GM19397 (cell line): ENCODE measurements around the gene DNAJB2.
"Not testable (repeated sequence)": the region's sequence is repeated elsewhere in the genome, so short reads cannot be mapped to it uniquely, and the experiment has no call there.

Experiments used
- ATAC-seq: cut with Tn5 transposase; IDR thresholded peaks from one replicate; pipeline ENCODE4 v1.9.1; 2021; ENCODE audit warnings: mild to moderate bottlenecking, moderate library complexity; ENCODE audit not compliant: unreplicated experiment

The DNAJB2 gene

GRCh38 chr2:219298759-219299371 is 19.7 kb downstream of the DNAJB2 start:
- ATAC-seq = no peak

GRCh38 chr2:219299372-219299760 is 20.2 kb downstream of the DNAJB2 start:
- no peak for ATAC-seq

GRCh38 chr2:219300022-219300421 is 20.9 kb downstream of the DNAJB2 start:
- no peak for ATAC-seq

- no peak for ATAC-seq
Measured at GRCh38 chr2:219302412-219302968, 23.3 kb downstream of the DNAJB2 start.

GRCh38 chr2:219304223-219304622 is 25.1 kb downstream of the DNAJB2 start:
- ATAC-seq = no peak

- no peak for ATAC-seq
Measured at GRCh38 chr2:219306047-219306446, 26.9 kb downstream of the DNAJB2 start.

GRCh38 chr2:219308142-219309101 is 29.3 kb downstream of the DNAJB2 start:
- ATAC-seq = no peak

- no peak for ATAC-seq
Measured at GRCh38 chr2:219309278-219309677, 30.1 kb downstream of the DNAJB2 start, which contains the start of gene PTPRN. Gene PTPRN (minus strand): TSS chr2:219309401. CDS start chr2:219309332, 69 bp downstream.

GRCh38 chr2:219312683-219313263 is 33.6 kb downstream of the DNAJB2 start:
- ATAC-seq = not testable (repeated sequence)

GRCh38 chr2:219314804-219315468 is 35.8 kb downstream of the DNAJB2 start:
- no peak for ATAC-seq

GRCh38 chr2:219323434-219323833 is 44.3 kb downstream of the DNAJB2 start:
- ATAC-seq = no peak

- no peak for ATAC-seq
Measured at GRCh38 chr2:219325136-219325535, 46.0 kb downstream of the DNAJB2 start.

GRCh38 chr2:219325657-219326315 is 46.6 kb downstream of the DNAJB2 start:
- no peak for ATAC-seq

- ATAC-seq = no peak
Measured at GRCh38 chr2:219327719-219328118, 48.6 kb downstream of the DNAJB2 start.

- ATAC-seq = no peak
Measured at GRCh38 chr2:219331560-219332213, 52.5 kb downstream of the DNAJB2 start.

- ATAC-seq = no peak
Measured at GRCh38 chr2:219332542-219332941, 53.4 kb downstream of the DNAJB2 start, which contains the start of gene RESP18. Gene RESP18 (minus strand): TSS chr2:219332744.

GRCh38 chr2:219334076-219334475 is 54.9 kb downstream of the DNAJB2 start:
- ATAC-seq = no peak

- no peak for ATAC-seq
Measured at GRCh38 chr2:219335373-219335786, 56.2 kb downstream of the DNAJB2 start.
